K562 (cell line): ENCODE results near the gene MYCBP2. TPM values are rescaled to one million over a fixed set of nuclear protein-coding genes. Genes with fewer than 3 reads are reported as not detected.

Source experiments
- ATAC-seq: fragments of 200-7000 bp; cut with Tn5 transposase; 3 replicates; pipeline ENCODE4 v1.9.1; 2020; ENCODE audit warnings: moderate library complexity
- BruUV-seq: library from RNA; stranded (reverse); fragments of 400-500 nt; replicated peaks from 2 replicates; lab custom pipeline; 2021; lab: Mats Ljungman, UMichigan
- CTCF ChIA-PET: fragments of 300-600 bp; formaldehyde crosslinking; extraction: SDS; loops from one replicate; lab custom pipeline; 2021; ENCODE audit warnings: low intra/inter-chr PET ratio; lab: Yijun Ruan, JAX
- POLR2A ChIA-PET: fragments of 300-600, 350-650 bp; sonication (Branson Sonifier 250); formaldehyde crosslinking; extraction: SDS; loops from one replicate; lab custom pipeline; 2021; ENCODE audit warnings: antibody characterized with exemption, inconsistent platforms; lab: Yijun Ruan, JAX
- DNase-seq, 4 experiments: peaks; one replicate each; pipeline versions ENCODE4 v3.0.0 to v3.0.0-alpha.2; 2011 to 2018; ENCODE audit warnings: low spot score in 3 of 4, mixed read lengths in 3 of 4; ENCODE audit errors: extremely low read depth in 1 of 4
- FAIRE-seq: peaks from 2 replicates; lab custom pipeline; 2011; peaks lifted over from hg19 to GRCh38; lab: Jason Lieb, UNC
- H2AFZ ChIP-seq: 2 replicates; pipeline ENCODE4 v1.6.0; 2011; ENCODE audit warnings: low read depth, low read length, control low read depth, inconsistent platforms
- H3K27ac ChIP-seq: fragments of 200-600 bp; 3 replicates; pipeline ENCODE4 v1.8.0; 2011; ENCODE audit warnings: low read depth, mild to moderate bottlenecking, control low read depth, inconsistent platforms, low read length, moderate library complexity, mixed read lengths; ENCODE audit errors: extremely low read depth
- H3K27me3 ChIP-seq, 2 experiments: fragments of 300-600 bp in 1 of 2; 2 replicates in 1 of 2; 3 replicates in 1 of 2; pipeline versions ENCODE4 v1.6.0 to v1.8.0; 2011; ENCODE audit warnings: inconsistent platforms in 2 of 2, low read length in 2 of 2, mild to moderate bottlenecking in 1 of 2, mixed read lengths in 1 of 2, moderate library complexity in 1 of 2; ENCODE audit not compliant: control insufficient read depth in 2 of 2, insufficient read depth in 2 of 2
- H3K36me3 ChIP-seq: fragments of 300-600 bp; 3 replicates; pipeline ENCODE4 v1.8.0; 2011; ENCODE audit warnings: mild to moderate bottlenecking, low read length, inconsistent platforms; ENCODE audit not compliant: control insufficient read depth, insufficient read depth
- H3K4me1 ChIP-seq, 2 experiments: fragments of 200-600 bp in 1 of 2; replicated peaks in 1 of 2; 2 replicates in 1 of 2; 3 replicates in 1 of 2; pipeline versions ENCODE4 v1.5.1 to v1.8.0; 2011; ENCODE audit warnings: inconsistent platforms in 2 of 2, low read length in 2 of 2, mild to moderate bottlenecking in 1 of 2, mixed read lengths in 1 of 2, moderate library complexity in 1 of 2; ENCODE audit not compliant: control insufficient read depth in 2 of 2, insufficient read depth in 2 of 2
- H3K4me2 ChIP-seq: 2 replicates; pipeline ENCODE4 v1.6.1; 2011; ENCODE audit warnings: low read length, control low read depth, inconsistent platforms, mixed read lengths; ENCODE audit not compliant: insufficient read depth
- H3K4me3 ChIP-seq: fragments of 200-600 bp; sonication (generic), shearing (Covaris generic); 2 replicates; pipeline ENCODE4 v1.5.1; 2016; ENCODE audit warnings: control low read depth, inconsistent platforms
- H3K79me2 ChIP-seq: fragments of 200-600 bp; 3 replicates; pipeline ENCODE4 v1.8.0; 2011; ENCODE audit warnings: low read length, inconsistent platforms; ENCODE audit not compliant: control insufficient read depth, insufficient read depth
- H3K9ac ChIP-seq, 2 experiments: 2 replicates each; pipeline versions ENCODE4 v1.6.0 to v1.6.1; 2011; ENCODE audit warnings: low read depth in 2 of 2, low read length in 2 of 2, control low read depth in 1 of 2, inconsistent platforms in 1 of 2, mild to moderate bottlenecking in 1 of 2, mixed read lengths in 1 of 2; ENCODE audit not compliant: insufficient read depth in 1 of 2
- H3K9me1 ChIP-seq: one replicate; pipeline ENCODE4 v1.6.0; 2011; ENCODE audit warnings: inconsistent platforms, mild to moderate bottlenecking, low read length, moderate library complexity; ENCODE audit not compliant: control insufficient read depth, insufficient read depth
- H3K9me3 ChIP-seq: replicated peaks from 2 replicates; pipeline ENCODE4 v1.5.1; 2011; ENCODE audit warnings: low read depth, low read length, inconsistent platforms; ENCODE audit not compliant: control insufficient read depth, insufficient read depth
- H4K20me1 ChIP-seq: replicated peaks from 2 replicates; pipeline ENCODE4 v1.6.1; 2011; ENCODE audit warnings: low read length, inconsistent platforms, mixed read lengths; ENCODE audit not compliant: control insufficient read depth, insufficient read depth
- CEBPZ ChIP-seq: fragments of 150-350 bp; IDR thresholded peaks from 2 replicates; pipeline ENCODE4 v1.6.1; 2014; ENCODE audit warnings: low read depth, mild to moderate bottlenecking, low read length, borderline replicate concordance
- EGR1 ChIP-seq: fragments of 450-650 bp; conservative IDR thresholded peaks from 2 replicates; pipeline ENCODE4 v1.6.1; 2017; ENCODE audit warnings: mild to moderate bottlenecking
- ELK1 ChIP-seq: sonication (generic); formaldehyde crosslinking; IDR thresholded peaks from 2 replicates; pipeline ENCODE4 v1.8.1; 2022; ENCODE audit warnings: missing genetic modification reagents
- GTF2F1 ChIP-seq: IDR thresholded peaks from 2 replicates; pipeline ENCODE4 v1.6.1; 2011; ENCODE audit warnings: low read depth, low read length, improper control_type of control experiment
- HNRNPL ChIP-seq: fragments of 200-400 bp; formaldehyde crosslinking; IDR thresholded peaks from 2 replicates; pipeline ENCODE4 v1.6.1; 2017; ENCODE audit warnings: low read depth, mild to moderate bottlenecking, low read length
- HOMEZ ChIP-seq: fragments of 250-450 bp; sonication (Bioruptor Pico); IDR thresholded peaks from 2 replicates; pipeline ENCODE4 v1.4.0; 2020; ENCODE audit warnings: mild to moderate bottlenecking, moderate library complexity
- MLLT1 ChIP-seq, 2 experiments: fragments of 450-650 bp; IDR thresholded peaks; 2 replicates each; pipeline ENCODE4 v1.6.1; 2016
- MXI1 ChIP-seq: IDR thresholded peaks from 2 replicates; pipeline ENCODE4 v1.6.1; 2011; ENCODE audit warnings: low read depth, mild to moderate bottlenecking, improper control_type of control experiment, low read length
- PYGO2 ChIP-seq: fragments of 450-650 bp; IDR thresholded peaks from 2 replicates; pipeline ENCODE4 v1.6.1; 2016; ENCODE audit warnings: mild to moderate bottlenecking, missing genetic modification characterization, moderate library complexity, missing compliant biosample characterization
- RB1 ChIP-seq: fragments of 450-650 bp; IDR thresholded peaks from 2 replicates; pipeline ENCODE4 v1.6.1; 2017; ENCODE audit warnings: low read depth, mild to moderate bottlenecking
- SP2 ChIP-seq: IDR thresholded peaks from 2 replicates; pipeline ENCODE4 v1.6.1; 2011; ENCODE audit warnings: mild to moderate bottlenecking, low read depth, low read length, moderate library complexity; ENCODE audit not compliant: poor library complexity, severe bottlenecking; ENCODE audit errors: extremely low read depth
- TAF9B ChIP-seq: fragments of 450-650 bp; IDR thresholded peaks from 2 replicates; pipeline ENCODE4 v1.6.1; 2018; ENCODE audit warnings: mild to moderate bottlenecking; ENCODE audit not compliant: partially characterized antibody
- TEAD2 ChIP-seq: fragments of 450-650 bp; IDR thresholded peaks from 2 replicates; pipeline ENCODE4 v1.6.1; 2016; ENCODE audit warnings: missing genetic modification characterization, control low read depth, missing compliant biosample characterization
- ZNF184 ChIP-seq: sonication (generic); formaldehyde crosslinking; IDR thresholded peaks from 2 replicates; pipeline ENCODE4 v1.5.0; 2020; ENCODE audit warnings: missing genetic modification reagents
- ZNF77 ChIP-seq: fragments of 250-450 bp; sonication (Bioruptor Pico); IDR thresholded peaks from 2 replicates; pipeline ENCODE4 v1.5.0; 2020
- WGBS: fragments of 100-300 bp; shearing (Covaris generic); methylation state at CpG from one replicate; pipeline ENCODE4 v1.1.6; 2016; ENCODE audit warnings: low coverage, mixed read lengths; ENCODE audit not compliant: insufficient coverage; ENCODE audit errors: missing lambda C conversion rate; 5-methylcytosine and 5-hydroxymethylcytosine counted together
- in situ Hi-C: fragments of 300-500 bp; cut with MboI; formaldehyde crosslinking; loops from 4 replicates; pipeline ENCODE4 v1.15.0; 2018; ENCODE audit warnings: inconsistent platforms, mixed read lengths
- intact Hi-C: fragments of 100-400 bp; cut with micrococcal nuclease; formaldehyde crosslinking; loops from 2 replicates; pipeline ENCODE4 v1.14.2; 2022
- polyA plus RNA-seq, 8 experiments: library from polyadenylated mRNA; depleted of rRNA in 4 of 8; stranded (reverse) in 5 of 8; unstranded in 3 of 8; fragments of >200 nt; fragmentation: Nextera tagmentation in 2 of 8; fragmentation: Illumina TruSeq in 1 of 8; extraction: Ambion mirVana in 2 of 8; extraction: Trizol in 1 of 8; gene quantifications; 2 replicates each; pipeline versions ENCODE4 v1.2.1 to v1.2.3, GENCODE V29; 2011 to 2014; ENCODE audit warnings: inconsistent platforms in 1 of 8, missing spikeins in 1 of 8
- total RNA-seq, 7 experiments: library from RNA; depleted of rRNA in 6 of 7; stranded (reverse); fragments of >200 nt in 6 of 7; fragmentation: Illumina TruSeq in 2 of 7; extraction: Trizol in 2 of 7; gene quantifications; 2 replicates each; pipeline versions ENCODE4 v1.2.1 to v1.2.3, GENCODE V29; 2011 to 2021; ENCODE audit warnings: low replicate concordance in 1 of 7

MYCBP2 gene
- total and polyA plus RNA-seq, 9 of the 15 experiments (the other 6 are each of a cell fraction or from before 2014, with no cell fraction given) = 13.2 to 47.2 (median 28.9) TPM

- Histone ChIP-seq H3K9me3 (no peaks in the 10 kb centered on the region), H3K4me3 (no peak overlapping the region), H3K9ac (no peak overlapping the region), H3K4me2 (no peak overlapping the region), H3K4me1 (no peaks in the 10 kb centered on the region), H2AFZ (no peak overlapping the region), H3K36me3 (peaks cover 24% of the 10 kb centered on the region; the same call in 2 of the 3 replicates), H3K79me2 (no peaks in the 10 kb centered on the region), H3K27me3 (no peaks in the 10 kb centered on the region), H4K20me1 (no peaks in the 10 kb centered on the region), H3K9me1 (no peaks in the 10 kb centered on the region), H3K27ac (no peak overlapping the region)
- in situ Hi-C loops (no loop called here), intact Hi-C loops (no loop called here)
- BruUV-seq = no TSS peak
- CTCF ChIA-PET = no interaction called here
- FAIRE-seq (no peak), ATAC-seq (no peak), DNase-seq (peak in 1 of 4 experiments; percentile 3)
- TF ChIP-seq PYGO2 (tag) (no peak), MLLT1 (IDR thresholded peaks at IDR 0.05) (no peak), TAF9B (no peak), SP2 (no peak), EGR1 (no peak), TEAD2 (tag) (no peak), ZNF77 (CRISPR knock-in tag) (no peak), CEBPZ (no peak), ELK1 (CRISPR knock-in tag) (no peak), MXI1 (no peak), ZNF184 (CRISPR knock-in tag) (no peak), HOMEZ (CRISPR knock-in tag) (no peak), RB1 (no peak), GTF2F1 (no peak), HNRNPL (no peak)
- WGBS = no CpG with 5 or more reads among the region's 1 CpG
- POLR2A ChIA-PET = interaction anchor here (0.6 kb wide), 1 partner anchor 34 kb away, joined by 3 read pairs; no protein-coding TSS in a partner anchor
Measured at GRCh38 chr13:77207943-77208342, 119.0 kb downstream of the MYCBP2 start.
